Heart right ventricle (tissue), 16 donors: ENCODE measurements around the gene ATF7. TPM values are rescaled to one million over a fixed set of nuclear protein-coding genes. Genes with fewer than 3 reads are reported as not detected.

ENCODE experiments used
- ATAC-seq, 8 donors: fragments of 200-7000 bp; cut with Tn5 transposase; one replicate each; pipeline ENCODE4 v1.9.1; 2020; ENCODE audit warnings: mild to moderate bottlenecking in 8 of 8, moderate library complexity in 8 of 8, moderate number of reproducible peaks in 1 of 8
- DNase-seq, 2 donors: peaks; one replicate each; pipeline ENCODE4 v3.0.0-alpha.2; 2020
- H3K27ac ChIP-seq, 10 donors: fragments of 200-600 bp; sonication (generic) in 2 of 10; one replicate each; pipeline versions ENCODE4 v1.5.0 to v1.8.0; 2020 to 2022; ENCODE audit warnings: mild to moderate bottlenecking in 3 of 10
- H3K27me3 ChIP-seq, 7 donors: fragments of 200-600 bp; one replicate each; pipeline ENCODE4 v1.8.0; 2021 to 2022; ENCODE audit warnings: mild to moderate bottlenecking in 2 of 7
- H3K36me3 ChIP-seq, 9 donors: fragments of 200-600 bp; sonication (generic) in 1 of 9; one replicate each; pipeline versions ENCODE4 v1.5.0 to v1.8.0; 2020 to 2022; ENCODE audit warnings: mild to moderate bottlenecking in 2 of 9
- H3K4me1 ChIP-seq, 9 donors: fragments of 200-600 bp; sonication (generic) in 1 of 9; one replicate each; pipeline versions ENCODE4 v1.5.0 to v1.8.0; 2020 to 2022; ENCODE audit warnings: mild to moderate bottlenecking in 4 of 9
- H3K4me3 ChIP-seq, 10 donors: fragments of 200-600 bp; sonication (generic) in 2 of 10; one replicate each; pipeline versions ENCODE4 v1.5.0 to v1.8.0; 2020 to 2022; ENCODE audit warnings: mild to moderate bottlenecking in 7 of 10, moderate library complexity in 2 of 10
- H3K9me3 ChIP-seq, 11 donors: fragments of 200-600 bp in 10 of 11; sonication (generic) in 2 of 11; one replicate each; pipeline versions ENCODE4 v1.5.0 to v1.8.0; 2013 to 2022; ENCODE audit warnings: mild to moderate bottlenecking in 2 of 11, control low read depth in 1 of 11, moderate library complexity in 1 of 11
- WGBS, 2 donors: extraction: QIAGEN DNeasy Blood & Tissue Kit; methylation state at CpG; one replicate each; pipeline ENCODE4 v1.1.7; 2013; ENCODE audit warnings: inconsistent platforms in 1 of 2; 5-methylcytosine and 5-hydroxymethylcytosine counted together
- intact Hi-C, 10 donors: fragments of 100-400 bp; cut with DNase I; formaldehyde crosslinking; loops; one replicate each; pipeline versions ENCODE4 v1.11.1 to v1.14.2; 2022
- polyA plus RNA-seq, 2 donors: library from polyadenylated mRNA; stranded (reverse); fragments of 200-250 nt; gene quantifications; one replicate each; pipeline ENCODE4 v1.2.3, GENCODE V29; 2013
- total RNA-seq, 10 donors: library from RNA; stranded (reverse); fragmentation: NEBNext Ultra II Directional in 3 of 10; extraction: Animal tissue kit (Norgen Biotek cat#: 25700) in 3 of 10; gene quantifications; one replicate each; pipeline versions ENCODE4 v1.2.1 to v1.2.4, GENCODE V29; 2021 to 2023
- TF ChIP-seq, protein P1 (sequence below), 9 donors: fragments of 200-600 bp; sonication (generic) in 2 of 9; IDR thresholded peaks; one replicate each; pipeline versions ENCODE4 v1.5.0 to v1.8.0; 2021 to 2022; ENCODE audit warnings: antibody characterized with exemption in 9 of 9, mild to moderate bottlenecking in 5 of 9, moderate library complexity in 1 of 9
- donor health status: Arrhythmogenic right ventricular cardiomyopathy.
- donor health status: ischemic (EF 13 %, LVEDD 7.1; RV severe dilation, severe dysfunction).
- donor health status: healthy with polysubstance abuse.
- donor health status: DM: no; HTN: yes; CAD: no.
- donor health status: DM: no; HTN: no; CAD: no.
- donor health status: ischemic (EF 25% LVEDD 6.9; RV normal size, moderate dysfunction).
- donor health status: ischemic (EF 25% LVEDD 5.7; RV mildly dilated, moderate dysfunction).
- donor health status: healthy.
- donor health status: DM: yes; HTN: yes; CAD: no.
- donor health status: Ischemic cardiomyopathy.
- donor health status: ischemic (EF 35%, LVEDD 5.7; RV mildly dilated, moderate dysfunction).
- donor health status: nonischemic (EF 11% LVEDD 7.7; RV severe dilation, severe dysfunction).
- donor health status: DM: yes; HTN: yes; CAD: no.
- donor health status: PGD.
- donor health status: ischemic (EF 29% LVEDD 5.4; RV normal size, mild dysfunction).
- donor health status: nonischemic (EF 23%, LVEDD 6.1; RV moderate dilation, normal function).

Gene ATF7
- total and polyA plus RNA-seq, 12 donors: 12.6 to 47.8 (median 33.7) TPM

DNA sequence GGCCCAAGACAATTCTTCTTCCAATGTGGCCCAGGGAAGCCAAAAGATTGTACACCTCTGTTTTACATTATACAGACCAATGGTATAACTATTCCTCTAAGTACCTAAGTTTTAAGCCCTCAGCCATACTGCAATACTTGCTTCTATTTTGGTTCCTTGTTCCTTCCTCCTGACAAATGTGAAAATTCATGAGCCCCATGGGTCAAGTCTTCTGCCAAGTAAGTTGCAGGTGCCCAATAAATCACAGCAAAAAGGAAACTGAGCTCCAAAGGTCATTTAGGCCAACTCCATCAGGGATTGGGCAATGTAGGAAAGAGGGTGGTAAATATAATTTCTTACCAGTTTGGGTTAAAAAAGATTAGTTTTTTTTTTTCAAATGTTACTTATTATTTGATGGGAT, 61.2 kb downstream of the ATF7 start:
- DNase-seq: no peak
- Histone ChIP-seq H3K27me3 (no peaks in the 10 kb centered on the region), H3K27ac (no peak overlapping the region), H3K36me3 (peaks cover 0 to 5% (median 0%) of the 10 kb centered on the region in 9 donors), H3K9me3 (no peaks in the 10 kb centered on the region), H3K4me3 (no peak overlapping the region), H3K4me1 (peaks cover 4 to 58% (median 48%) of the 10 kb centered on the region in 9 donors)
- TF ChIP-seq, protein P1, sequence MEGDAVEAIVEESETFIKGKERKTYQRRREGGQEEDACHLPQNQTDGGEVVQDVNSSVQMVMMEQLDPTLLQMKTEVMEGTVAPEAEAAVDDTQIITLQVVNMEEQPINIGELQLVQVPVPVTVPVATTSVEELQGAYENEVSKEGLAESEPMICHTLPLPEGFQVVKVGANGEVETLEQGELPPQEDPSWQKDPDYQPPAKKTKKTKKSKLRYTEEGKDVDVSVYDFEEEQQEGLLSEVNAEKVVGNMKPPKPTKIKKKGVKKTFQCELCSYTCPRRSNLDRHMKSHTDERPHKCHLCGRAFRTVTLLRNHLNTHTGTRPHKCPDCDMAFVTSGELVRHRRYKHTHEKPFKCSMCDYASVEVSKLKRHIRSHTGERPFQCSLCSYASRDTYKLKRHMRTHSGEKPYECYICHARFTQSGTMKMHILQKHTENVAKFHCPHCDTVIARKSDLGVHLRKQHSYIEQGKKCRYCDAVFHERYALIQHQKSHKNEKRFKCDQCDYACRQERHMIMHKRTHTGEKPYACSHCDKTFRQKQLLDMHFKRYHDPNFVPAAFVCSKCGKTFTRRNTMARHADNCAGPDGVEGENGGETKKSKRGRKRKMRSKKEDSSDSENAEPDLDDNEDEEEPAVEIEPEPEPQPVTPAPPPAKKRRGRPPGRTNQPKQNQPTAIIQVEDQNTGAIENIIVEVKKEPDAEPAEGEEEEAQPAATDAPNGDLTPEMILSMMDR (IDR thresholded peaks at IDR 0.05): no peak
- no peak for ATAC-seq
- intact Hi-C loops: no loop called here

DNA sequence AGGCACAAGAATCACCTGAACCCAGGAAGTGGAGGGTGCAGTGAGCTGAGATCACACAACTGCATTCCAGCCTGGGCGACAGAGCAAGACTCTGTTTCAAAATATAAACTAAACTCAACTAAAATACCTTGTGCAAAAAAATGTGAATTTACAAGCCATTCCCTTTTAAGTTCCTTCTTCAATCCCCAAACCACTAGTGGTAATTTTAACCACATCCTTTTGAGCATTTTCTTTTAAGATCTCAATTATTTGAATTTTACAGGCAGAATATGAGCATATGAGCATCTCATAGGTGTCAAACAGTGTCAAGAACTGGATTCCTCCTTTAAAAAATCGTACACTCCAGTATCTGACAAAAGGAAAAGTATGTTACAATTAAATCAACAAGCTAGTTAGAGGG, 61.9 kb downstream of the ATF7 start:
- ATAC-seq (no peak), DNase-seq (no peak)
- no peaks in the 10 kb centered on the region for H3K9me3 ChIP-seq
- peaks cover 0 to 5% (median 0%) of the 10 kb centered on the region in 9 donors for H3K36me3 ChIP-seq
- TF ChIP-seq, protein P1 (IDR thresholded peaks at IDR 0.05): no peak
- intact Hi-C loops: no loop called here
- no peak overlapping the region for H3K4me3 ChIP-seq
- H3K27me3 ChIP-seq: no peaks in the 10 kb centered on the region
- 87 to 89% methylated on average over 2 of the region's 2 CpGs for WGBS, 2 donors
- peaks cover 4 to 62% (median 46%) of the 10 kb centered on the region in 9 donors for H3K4me1 ChIP-seq
- H3K27ac ChIP-seq: no peak overlapping the region

DNA sequence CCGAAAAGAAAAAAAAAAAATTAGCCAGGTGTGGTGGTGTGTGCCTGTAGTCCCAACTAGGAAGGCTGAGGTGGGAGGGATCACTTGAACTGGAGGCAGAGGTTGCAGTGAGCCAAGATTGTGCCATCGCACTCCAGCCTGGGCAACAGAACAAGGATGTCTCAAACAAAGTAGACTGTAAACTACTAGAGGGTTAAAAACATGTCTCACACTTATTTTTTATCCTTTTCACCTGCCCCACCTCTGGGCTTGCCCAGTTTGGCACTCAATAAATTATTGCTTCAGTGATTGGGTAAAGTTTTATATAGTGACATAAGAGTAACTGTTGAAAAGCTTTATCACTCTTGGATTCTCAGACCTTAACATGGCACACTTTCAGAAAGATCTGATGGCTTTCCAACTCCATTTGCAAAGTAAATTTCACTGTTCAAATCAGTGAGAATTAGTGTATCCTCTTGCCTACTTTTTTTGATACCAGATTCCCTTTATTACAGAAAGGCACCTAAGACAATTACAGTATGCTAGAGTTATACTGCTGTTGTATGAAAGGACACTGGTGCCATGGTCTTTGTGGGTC, 62.6 kb downstream of the ATF7 start:
- DNase-seq (no peak), ATAC-seq (no peak)

DNA sequence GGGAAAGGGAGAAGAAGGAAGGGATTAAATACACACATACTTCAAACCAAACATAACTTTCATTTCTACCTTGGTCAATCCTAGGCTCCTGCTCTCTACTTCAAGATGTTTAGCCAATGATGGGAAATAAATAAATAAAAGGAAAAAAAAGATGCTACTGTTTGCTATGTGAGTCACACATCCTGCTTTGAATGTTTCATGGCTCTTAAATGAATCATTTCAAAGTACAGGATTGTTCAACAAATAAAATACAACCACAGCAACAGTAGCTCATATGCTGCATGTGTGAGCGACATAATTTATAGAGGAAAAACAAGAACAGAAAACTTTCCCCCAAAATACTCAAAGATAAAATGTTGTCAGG, 64.6 kb downstream of the ATF7 start:
- H3K4me3 ChIP-seq: no peak overlapping the region
- H3K27ac ChIP-seq: peak overlapping the region in 6 of 10 donors; percentile 28 to 63 (median 40)
- H3K4me1 ChIP-seq: peaks cover 0 to 66% (median 39%) of the 10 kb centered on the region in 9 donors
- intact Hi-C loops: no loop called here
- ATAC-seq (peak in 4 of 8 donors; percentile 27 to 61 (median 38)), DNase-seq (no peak)
- H3K36me3 ChIP-seq: peaks cover 0 to 5% (median 0%) of the 10 kb centered on the region in 9 donors
- TF ChIP-seq, protein P1 (IDR thresholded peaks at IDR 0.05): no peak
- WGBS, 2 donors: 72 to 79% methylated on average over 1 of the region's 1 CpG
- H3K9me3 ChIP-seq: no peaks in the 10 kb centered on the region
- H3K27me3 ChIP-seq: no peaks in the 10 kb centered on the region

More for the DNA sequence above, 62.6 kb downstream of the ATF7 start:
- Histone ChIP-seq H3K4me1 (peaks cover 3 to 62% (median 39%) of the 10 kb centered on the region in 9 donors), H3K36me3 (peaks cover 0 to 5% (median 0%) of the 10 kb centered on the region in 9 donors), H3K4me3 (no peak overlapping the region), H3K27me3 (no peaks in the 10 kb centered on the region), H3K27ac (no peak overlapping the region), H3K9me3 (no peaks in the 10 kb centered on the region)
- TF ChIP-seq, protein P1 (IDR thresholded peaks at IDR 0.05): no peak
- intact Hi-C loops: no loop called here
- WGBS, 2 donors: 93 to 96% methylated on average over 2 of the region's 2 CpGs
